ENCODE data around the gene CPB2. TPM values are rescaled to one million over a fixed set of nuclear protein-coding genes. Genes with fewer than 3 reads are reported as not detected.

The CPB2 gene
- total RNA-seq, 1 experiment from 2014 or later: 0.15 TPM

- Histone ChIP-seq H3K27me3 (ENCODE audit: insufficient read depth, low read length) (no peaks in the 10 kb centered on the region), H3K9me3 (ENCODE audit: control insufficient read depth in 1 of 2, insufficient read depth in 1 of 2, low read depth in 1 of 2, low read length in 2 of 2) (no peaks in the 10 kb centered on the region), H3K36me3 (ENCODE audit: control insufficient read depth in 1 of 2, insufficient read depth in 2 of 2, low read length in 2 of 2) (no peaks in the 10 kb centered on the region), H3K4me3 (replicated peaks in 1 of 2; ENCODE audit: low read depth in 1 of 2, low read length in 2 of 2) (no peak overlapping the region), H3K9ac (ENCODE audit: low read length) (no peak overlapping the region), H3K4me2 (ENCODE audit: low read length) (no peak overlapping the region), H3K27ac (ENCODE audit: low read depth, low read length) (no peak overlapping the region), H3K9me2 (ENCODE audit: insufficient read depth) (no peaks in the 10 kb centered on the region), H3K79me2 (ENCODE audit: insufficient read depth, low read length) (no peaks in the 10 kb centered on the region), H3K4me1 (ENCODE audit: control insufficient read depth in 1 of 2, insufficient read depth in 2 of 2, low read length in 2 of 2) (no peaks in the 10 kb centered on the region), H2AFZ (ENCODE audit: low read depth, low read length, poor library complexity, severe bottlenecking) (no peak overlapping the region), H4K20me1 (ENCODE audit: insufficient read depth) (no peaks in the 10 kb centered on the region)
- CTCF ChIA-PET: no interaction called here
- DNase-seq (ENCODE audit: low read depth, low spot score) (no peak), ATAC-seq (no peak)
- RAD21 ChIA-PET (ENCODE audit: low non-redundant PET in 1 of 2, low total read pairs in 2 of 2, uncharacterized antibody in 2 of 2, unreplicated experiment in 2 of 2): no interaction called here
- POLR2A ChIA-PET: no interaction called here
- intact Hi-C loops (cut with micrococcal nuclease): no loop called here
- TF ChIP-seq YY1 (IDR thresholded peaks at IDR 0.05; ENCODE audit: extremely low read depth, insufficient replicate concordance, low read depth, low read length) (no peak), SP1 (IDR thresholded peaks at IDR 0.05; ENCODE audit: low read depth) (no peak), POLR2AphosphoS5 (IDR thresholded peaks at IDR 0.05; ENCODE audit: low read depth, low read length) (no peak), ATF3 (IDR thresholded peaks at IDR 0.05) (no peak), EZH2phosphoT487 (IDR thresholded peaks at IDR 0.05; ENCODE audit: borderline replicate concordance) (no peak), FOSL1 (IDR thresholded peaks at IDR 0.05; ENCODE audit: low read depth) (no peak), MAX (IDR thresholded peaks at IDR 0.05) (no peak), SIN3A (IDR thresholded peaks at IDR 0.05; ENCODE audit: low read depth) (no peak), SRF (IDR thresholded peaks at IDR 0.05; ENCODE audit: low read depth) (no peak), CTCF (IDR thresholded peaks at IDR 0.05 in 2 of 3, conservative IDR thresholded peaks at IDR 0.05 in 1 of 3; ENCODE audit: borderline replicate concordance in 1 of 3, insufficient read depth in 1 of 3, low read depth in 2 of 3, low read length in 2 of 3) (no peak), JUND (IDR thresholded peaks at IDR 0.05) (no peak), ZFX (IDR thresholded peaks at IDR 0.05) (no peak), RAD21 (IDR thresholded peaks at IDR 0.05; ENCODE audit: low read depth) (no peak)
- no TSS peak for BruUV-seq (replicated peaks)
Measured at GRCh38 chr13:46087481-46087880, 17.4 kb downstream of the CPB2 start.

Measured in HCT116 (cell line).